ENCODE data around the gene GIN1.

DNA sequence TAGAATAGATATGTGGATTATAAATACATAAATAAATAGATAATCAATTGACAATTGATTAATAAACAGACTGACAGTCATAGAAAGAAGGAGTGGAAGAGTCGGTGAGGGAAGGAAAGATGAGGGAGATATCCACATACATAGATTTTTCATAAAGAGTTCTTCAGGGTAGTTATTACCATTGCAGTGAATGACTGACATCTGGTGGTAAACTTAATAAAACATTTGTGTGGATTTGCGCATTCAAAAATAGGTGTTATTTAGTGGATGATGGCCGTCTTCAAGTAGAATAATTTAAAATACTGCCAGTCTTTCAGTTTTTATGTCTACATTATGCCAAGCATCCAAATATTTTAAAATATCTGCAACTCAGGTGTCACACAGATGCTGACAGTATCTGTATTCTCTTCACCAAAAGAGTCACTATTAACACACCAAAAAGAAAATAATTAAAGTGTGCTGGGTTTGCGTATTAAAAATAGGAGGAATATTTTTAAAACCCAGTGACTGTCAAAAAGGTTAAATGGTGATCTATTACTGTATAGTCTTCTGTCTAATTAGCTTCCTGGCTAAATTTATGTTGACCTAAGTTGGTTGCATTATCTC is 78.8 kb downstream of the GIN1 start:
- TF ChIP-seq, protein P1, sequence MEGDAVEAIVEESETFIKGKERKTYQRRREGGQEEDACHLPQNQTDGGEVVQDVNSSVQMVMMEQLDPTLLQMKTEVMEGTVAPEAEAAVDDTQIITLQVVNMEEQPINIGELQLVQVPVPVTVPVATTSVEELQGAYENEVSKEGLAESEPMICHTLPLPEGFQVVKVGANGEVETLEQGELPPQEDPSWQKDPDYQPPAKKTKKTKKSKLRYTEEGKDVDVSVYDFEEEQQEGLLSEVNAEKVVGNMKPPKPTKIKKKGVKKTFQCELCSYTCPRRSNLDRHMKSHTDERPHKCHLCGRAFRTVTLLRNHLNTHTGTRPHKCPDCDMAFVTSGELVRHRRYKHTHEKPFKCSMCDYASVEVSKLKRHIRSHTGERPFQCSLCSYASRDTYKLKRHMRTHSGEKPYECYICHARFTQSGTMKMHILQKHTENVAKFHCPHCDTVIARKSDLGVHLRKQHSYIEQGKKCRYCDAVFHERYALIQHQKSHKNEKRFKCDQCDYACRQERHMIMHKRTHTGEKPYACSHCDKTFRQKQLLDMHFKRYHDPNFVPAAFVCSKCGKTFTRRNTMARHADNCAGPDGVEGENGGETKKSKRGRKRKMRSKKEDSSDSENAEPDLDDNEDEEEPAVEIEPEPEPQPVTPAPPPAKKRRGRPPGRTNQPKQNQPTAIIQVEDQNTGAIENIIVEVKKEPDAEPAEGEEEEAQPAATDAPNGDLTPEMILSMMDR (IDR thresholded peaks at IDR 0.05; ENCODE audit: insufficient read depth, low read length, poor library complexity, severe bottlenecking): no peak
- no peak for TF ChIP-seq EZH2phosphoT487 (conservative IDR thresholded peaks at IDR 0.05; ENCODE audit: low read length)
